Coronary artery (tissue), 2 donors: ENCODE measurements around the gene ROM1.
"Not testable (repeated sequence)": the region's sequence is repeated elsewhere in the genome, so short reads cannot be mapped to it uniquely, and the experiment has no call there.

Experiments used
- DNase-seq: peaks from one replicate; pipeline ENCODE4 v3.0.0-alpha.2; 2017; ENCODE audit warnings: low spot score
- H3K27ac ChIP-seq, 2 donors: fragments of 200-600 bp; sonication (generic); one replicate each; pipeline ENCODE4 v1.5.1; 2016 to 2019
- H3K4me3 ChIP-seq: fragments of 200-600 bp; sonication (generic); 2 replicates; pipeline ENCODE4 v1.5.1; 2016; ENCODE audit warnings: mild to moderate bottlenecking, moderate library complexity
- TF ChIP-seq, protein P1 (sequence below): fragments of 200-600 bp; sonication (generic); IDR thresholded peaks from one replicate; pipeline ENCODE4 v1.5.1; 2019; ENCODE audit warnings: antibody characterized with exemption

The ROM1 gene

DNA sequence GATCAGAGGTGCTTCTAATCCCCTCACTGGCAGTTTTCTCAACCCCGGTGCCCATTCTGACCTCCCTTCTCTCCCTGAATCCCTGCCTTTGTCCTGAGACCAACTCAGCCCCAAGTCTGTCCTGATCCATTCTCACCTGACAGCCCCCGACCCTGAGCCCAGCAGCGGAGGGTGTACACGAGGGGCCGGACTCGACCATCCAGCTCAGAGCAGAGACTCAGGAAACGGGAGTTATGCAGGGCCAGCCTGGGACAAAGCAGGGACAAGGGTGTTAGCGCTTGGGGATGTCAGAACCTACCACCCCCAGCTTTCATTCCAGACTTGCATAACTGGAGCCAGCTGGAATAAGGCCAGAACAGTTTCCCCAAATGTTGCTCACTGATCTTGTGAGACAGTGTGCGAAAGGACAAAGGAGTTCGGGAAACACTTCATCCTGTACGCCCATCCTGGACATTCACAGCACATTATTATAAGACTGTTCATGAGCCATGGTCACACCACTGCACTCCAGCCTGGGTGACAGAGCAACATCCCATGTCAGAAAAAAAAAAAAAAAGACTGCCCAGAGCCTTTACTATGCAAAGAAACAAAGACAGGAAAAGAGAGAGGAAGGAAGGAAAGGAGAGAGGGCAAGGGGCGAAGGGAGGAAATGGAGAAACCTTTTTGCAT lies 35.9 kb upstream of the ROM1 start:
- no peak overlapping the region for H3K4me3 ChIP-seq
- no peak for DNase-seq
- peak overlapping the region in 1 of 2 donors; percentile 91 for H3K27ac ChIP-seq
- TF ChIP-seq, protein P1, sequence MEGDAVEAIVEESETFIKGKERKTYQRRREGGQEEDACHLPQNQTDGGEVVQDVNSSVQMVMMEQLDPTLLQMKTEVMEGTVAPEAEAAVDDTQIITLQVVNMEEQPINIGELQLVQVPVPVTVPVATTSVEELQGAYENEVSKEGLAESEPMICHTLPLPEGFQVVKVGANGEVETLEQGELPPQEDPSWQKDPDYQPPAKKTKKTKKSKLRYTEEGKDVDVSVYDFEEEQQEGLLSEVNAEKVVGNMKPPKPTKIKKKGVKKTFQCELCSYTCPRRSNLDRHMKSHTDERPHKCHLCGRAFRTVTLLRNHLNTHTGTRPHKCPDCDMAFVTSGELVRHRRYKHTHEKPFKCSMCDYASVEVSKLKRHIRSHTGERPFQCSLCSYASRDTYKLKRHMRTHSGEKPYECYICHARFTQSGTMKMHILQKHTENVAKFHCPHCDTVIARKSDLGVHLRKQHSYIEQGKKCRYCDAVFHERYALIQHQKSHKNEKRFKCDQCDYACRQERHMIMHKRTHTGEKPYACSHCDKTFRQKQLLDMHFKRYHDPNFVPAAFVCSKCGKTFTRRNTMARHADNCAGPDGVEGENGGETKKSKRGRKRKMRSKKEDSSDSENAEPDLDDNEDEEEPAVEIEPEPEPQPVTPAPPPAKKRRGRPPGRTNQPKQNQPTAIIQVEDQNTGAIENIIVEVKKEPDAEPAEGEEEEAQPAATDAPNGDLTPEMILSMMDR, result no peak

DNA sequence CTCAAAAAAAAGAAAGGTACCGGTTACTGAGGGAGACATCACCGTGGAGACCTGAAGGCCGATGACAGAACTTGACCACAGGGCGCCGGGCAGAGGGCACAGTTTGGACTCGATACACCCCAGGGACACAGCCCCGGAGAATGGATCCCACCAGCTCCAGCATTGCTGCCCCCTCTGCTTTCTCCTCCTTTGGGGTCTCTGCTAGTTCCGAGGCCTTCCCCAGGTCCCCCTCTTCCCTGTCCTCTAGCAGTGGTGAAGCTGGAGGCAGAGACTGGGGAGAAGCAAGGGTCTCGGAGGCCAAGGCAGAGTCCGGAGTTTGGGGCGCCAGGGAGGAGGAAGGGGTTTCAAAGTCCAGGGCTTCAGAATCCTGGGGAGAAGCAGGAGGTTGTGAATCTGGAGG lies 34.5 kb upstream of the ROM1 start:
- Histone ChIP-seq H3K4me3 (no peak overlapping the region), H3K27ac (peak overlapping the region in 1 of 2 donors; percentile 2)
- TF ChIP-seq, protein P1, result no peak
- DNase-seq, result no peak

DNA sequence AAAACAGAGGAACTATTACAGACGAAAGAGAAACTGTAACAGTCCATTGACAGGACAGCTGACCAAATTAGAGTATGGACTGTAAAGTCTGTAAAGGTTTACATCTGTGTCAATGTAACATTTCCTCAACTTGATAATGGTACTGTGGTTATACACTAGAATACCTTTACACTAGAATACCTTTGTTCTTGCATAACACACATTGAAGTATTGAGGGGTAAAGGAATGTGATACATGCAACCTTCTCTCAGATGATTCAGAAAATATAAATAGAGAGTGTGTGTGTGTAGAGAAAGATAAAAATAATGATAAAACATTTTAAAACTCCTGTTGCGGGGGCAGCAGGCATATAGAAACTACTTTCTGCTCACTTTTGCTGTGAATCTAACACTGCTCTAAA lies 33.8 kb upstream of the ROM1 start:
- TF ChIP-seq, protein P1, result no peak
- no peak overlapping the region for H3K4me3 ChIP-seq
- no peak for DNase-seq
- H3K27ac ChIP-seq, result no peak overlapping the region

DNA sequence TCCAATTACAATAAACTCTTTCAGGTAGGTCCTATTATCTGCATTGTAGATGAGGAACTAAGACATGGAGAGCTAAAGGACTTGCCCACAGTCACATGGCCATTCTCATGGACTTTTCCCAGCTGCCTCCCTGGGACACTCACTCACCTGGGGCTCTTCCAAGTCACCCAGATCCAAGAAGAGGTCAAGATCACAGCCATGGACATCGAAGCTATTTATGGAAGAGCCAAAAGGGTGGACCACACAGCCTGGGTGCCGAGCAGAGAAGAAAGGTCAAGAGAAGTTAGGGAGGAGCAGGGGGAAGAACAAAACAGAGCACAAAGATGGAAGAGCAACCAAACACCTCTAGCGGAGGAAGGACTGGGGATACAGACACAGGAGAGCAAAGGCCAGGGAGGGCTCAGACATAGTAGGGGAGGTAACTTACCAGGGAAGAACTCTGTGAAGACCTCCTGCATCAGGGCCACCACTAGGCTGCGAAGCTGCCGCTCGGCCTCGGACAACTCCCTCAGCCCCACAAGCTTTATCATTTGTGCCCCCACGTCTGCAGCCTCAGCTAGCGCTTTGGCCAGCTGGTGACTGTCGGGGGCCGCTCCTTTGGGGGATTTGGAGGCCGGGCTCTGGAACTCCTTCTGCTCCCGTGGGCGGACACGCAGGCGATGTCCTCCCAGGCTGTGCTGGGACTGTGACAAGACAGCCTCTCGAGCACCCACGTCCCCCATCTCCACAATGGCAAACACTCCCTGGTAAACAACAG lies 31.9 kb upstream of the ROM1 start:
- Histone ChIP-seq H3K27ac (no peak overlapping the region), H3K4me3 (no peak overlapping the region)
- DNase-seq, result no peak
- TF ChIP-seq, protein P1, result no peak

DNA sequence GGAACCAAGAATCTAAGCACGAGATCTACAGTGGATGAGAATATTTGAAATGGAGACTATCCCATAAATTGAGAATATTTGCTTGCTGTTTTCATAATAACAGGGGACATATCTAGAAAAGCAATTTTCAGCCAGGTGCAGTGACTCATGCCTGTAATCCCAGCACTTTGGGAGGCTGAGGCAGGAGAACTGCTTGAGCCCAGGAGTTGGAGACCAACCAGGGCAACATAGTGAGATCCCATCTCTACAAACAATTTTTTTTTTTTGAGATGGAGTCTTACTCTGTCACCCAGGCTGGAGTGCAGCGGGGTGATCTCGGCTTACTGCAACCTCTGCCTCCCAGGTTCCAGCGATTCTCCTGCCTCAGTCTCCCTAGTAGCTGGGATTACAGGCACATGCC lies 31.3 kb upstream of the ROM1 start:
- H3K4me3 ChIP-seq, DNase-seq, H3K27ac ChIP-seq: not testable (repeated sequence)

DNA sequence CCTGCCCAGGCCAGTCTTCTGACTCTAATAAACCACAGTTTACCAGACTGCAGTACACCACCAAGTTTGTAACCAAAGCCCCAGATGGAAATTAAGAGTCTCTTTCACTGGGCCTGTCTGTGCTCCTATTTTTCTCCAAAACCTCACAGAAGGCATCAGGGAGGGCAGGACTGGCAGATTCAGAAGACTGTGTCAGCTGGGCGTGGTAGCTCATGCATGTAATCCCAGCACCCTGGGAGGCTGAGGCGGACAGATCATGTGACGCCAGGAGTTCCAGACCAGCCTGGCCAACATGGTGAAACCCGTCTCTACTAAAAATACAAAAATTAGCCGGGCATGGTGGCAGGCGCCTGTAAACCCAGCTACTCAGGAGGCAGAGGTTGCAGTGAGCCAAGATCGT lies 27.7 kb upstream of the ROM1 start:
- DNase-seq, H3K27ac ChIP-seq, H3K4me3 ChIP-seq: not testable (repeated sequence)

DNA sequence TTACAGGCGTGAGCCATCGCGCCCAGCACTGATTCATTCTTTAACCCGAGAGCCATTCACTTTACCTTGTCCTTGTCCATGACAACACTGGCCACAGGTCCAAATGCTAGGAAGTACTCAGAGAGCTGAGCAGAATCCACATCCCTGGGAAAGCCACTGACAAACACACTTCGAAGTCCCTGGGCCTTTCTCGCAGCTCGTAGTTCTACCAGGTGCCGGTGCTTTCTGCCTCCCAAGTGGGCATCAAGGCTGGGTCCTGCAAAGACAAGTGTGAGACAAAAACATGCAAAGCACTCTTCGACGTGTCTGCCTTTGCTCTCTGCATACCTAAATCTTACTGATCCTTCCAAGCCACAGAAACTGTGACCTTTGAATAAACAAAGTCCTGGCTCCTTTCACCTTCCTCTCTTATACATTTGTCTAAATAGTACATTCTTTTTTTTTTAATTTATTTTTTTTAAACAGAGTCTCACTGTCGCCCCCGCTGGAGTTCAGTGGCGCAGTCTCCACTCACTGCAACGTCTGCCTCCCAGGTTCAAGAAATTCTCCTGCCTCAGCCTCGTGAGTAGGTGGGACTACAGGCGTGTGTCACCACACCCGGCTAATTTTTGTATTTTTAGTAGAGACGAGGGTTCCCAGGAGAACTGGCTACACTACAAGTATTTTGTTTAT lies 24.0 kb upstream of the ROM1 start:
- DNase-seq, result no peak
- H3K4me3 ChIP-seq, result no peak overlapping the region
- no peak overlapping the region for H3K27ac ChIP-seq
- TF ChIP-seq, protein P1, result no peak
